Activated CD4-positive, CD25-positive, alpha-beta regulatory T cell treated with anti-CD3 and anti-CD28 coated beads, Interleukin-2, amount 50 U/mL, for 24 hours (primary cell): ENCODE data around the gene F13A1.

ENCODE experiments used
- ATAC-seq, 2 donors: fragments of 150-1000 bp; cut with Tn5 transposase; one replicate each; pipeline ENCODE4 v1.10.0; 2021; ENCODE audit warnings: mild to moderate bottlenecking in 1 of 2, moderate library complexity in 1 of 2

Gene F13A1

GRCh38 chr6:6243846-6244245, 76.6 kb downstream of the F13A1 start:
- no peak for ATAC-seq

GRCh38 chr6:6239598-6240581, 80.6 kb downstream of the F13A1 start:
- ATAC-seq: no peak

- no peak for ATAC-seq
Measured at GRCh38 chr6:6236730-6237469, 83.6 kb downstream of the F13A1 start.

- ATAC-seq: no peak
Measured at GRCh38 chr6:6235786-6236185, 84.7 kb downstream of the F13A1 start.

GRCh38 chr6:6234963-6235362, 85.5 kb downstream of the F13A1 start:
- ATAC-seq: no peak

GRCh38 chr6:6230286-6230685, 90.2 kb downstream of the F13A1 start:
- ATAC-seq: no peak

GRCh38 chr6:6227896-6228295, 92.6 kb downstream of the F13A1 start:
- ATAC-seq: no peak

GRCh38 chr6:6225885-6226529, 94.5 kb downstream of the F13A1 start:
- ATAC-seq: no peak

- no peak for ATAC-seq
Measured at GRCh38 chr6:6224933-6225486, 95.5 kb downstream of the F13A1 start.

GRCh38 chr6:6221787-6222535, 98.5 kb downstream of the F13A1 start:
- ATAC-seq: no peak

- no peak for ATAC-seq
Measured at GRCh38 chr6:6220718-6221117, 99.7 kb downstream of the F13A1 start.

GRCh38 chr6:6219716-6220115, 100.7 kb downstream of the F13A1 start:
- no peak for ATAC-seq

- ATAC-seq: no peak
Measured at GRCh38 chr6:6218759-6219085, 101.7 kb downstream of the F13A1 start.

- ATAC-seq: no peak
Measured at GRCh38 chr6:6217855-6218758, 102.4 kb downstream of the F13A1 start.

GRCh38 chr6:6210994-6211393, 109.5 kb downstream of the F13A1 start:
- ATAC-seq: no peak

- no peak for ATAC-seq
Measured at GRCh38 chr6:6202886-6203285, 117.6 kb downstream of the F13A1 start.

- no peak for ATAC-seq
Measured at GRCh38 chr6:6201200-6201599, 119.3 kb downstream of the F13A1 start.

- ATAC-seq: no peak
Measured at GRCh38 chr6:6199678-6200077, 120.8 kb downstream of the F13A1 start.

- no peak for ATAC-seq
Measured at GRCh38 chr6:6196762-6197161, 123.7 kb downstream of the F13A1 start.

GRCh38 chr6:6195080-6195479, 125.4 kb downstream of the F13A1 start:
- ATAC-seq: no peak

GRCh38 chr6:6193221-6193745, 127.2 kb downstream of the F13A1 start:
- ATAC-seq: no peak
